ENCODE data around the gene IP6K3.

- TF ChIP-seq, protein P1, sequence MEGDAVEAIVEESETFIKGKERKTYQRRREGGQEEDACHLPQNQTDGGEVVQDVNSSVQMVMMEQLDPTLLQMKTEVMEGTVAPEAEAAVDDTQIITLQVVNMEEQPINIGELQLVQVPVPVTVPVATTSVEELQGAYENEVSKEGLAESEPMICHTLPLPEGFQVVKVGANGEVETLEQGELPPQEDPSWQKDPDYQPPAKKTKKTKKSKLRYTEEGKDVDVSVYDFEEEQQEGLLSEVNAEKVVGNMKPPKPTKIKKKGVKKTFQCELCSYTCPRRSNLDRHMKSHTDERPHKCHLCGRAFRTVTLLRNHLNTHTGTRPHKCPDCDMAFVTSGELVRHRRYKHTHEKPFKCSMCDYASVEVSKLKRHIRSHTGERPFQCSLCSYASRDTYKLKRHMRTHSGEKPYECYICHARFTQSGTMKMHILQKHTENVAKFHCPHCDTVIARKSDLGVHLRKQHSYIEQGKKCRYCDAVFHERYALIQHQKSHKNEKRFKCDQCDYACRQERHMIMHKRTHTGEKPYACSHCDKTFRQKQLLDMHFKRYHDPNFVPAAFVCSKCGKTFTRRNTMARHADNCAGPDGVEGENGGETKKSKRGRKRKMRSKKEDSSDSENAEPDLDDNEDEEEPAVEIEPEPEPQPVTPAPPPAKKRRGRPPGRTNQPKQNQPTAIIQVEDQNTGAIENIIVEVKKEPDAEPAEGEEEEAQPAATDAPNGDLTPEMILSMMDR (IDR thresholded peaks at IDR 0.05; ENCODE audit: low read depth, low read length) = peak; percentile 56
- TF ChIP-seq EZH2phosphoT487 (IDR thresholded peaks at IDR 0.05; ENCODE audit: low read depth) = no peak
Observed at GRCh38 chr6:33711140-33712129, 35.3 kb downstream of the IP6K3 start, which contains the start of gene UQCC2.

Data from OCI-LY3 (cell line).